OCI-LY3 (cell line): ENCODE results near the gene ZNF407.

Source experiments
- CTCF ChIP-seq: fragments of 200-600, 300-600 bp; sonication (generic); IDR thresholded peaks from 2 replicates; pipeline ENCODE4 v1.5.1; 2014; ENCODE audit warnings: antibody characterized with exemption, low read length, low read depth
- EZH2phosphoT487 ChIP-seq: fragments of 200-600 bp; shearing (Covaris generic); IDR thresholded peaks from 2 replicates; pipeline ENCODE4 v1.6.1; 2018; ENCODE audit warnings: antibody characterized with exemption, mixed run types, low read depth

GRCh38 chr18:74613381-74613780 lies 15.7 kb downstream of the ZNF407 start:
- TF ChIP-seq CTCF (no peak), EZH2phosphoT487 (no peak)
